ENCODE measurements around the gene ASCC1. TPM values are rescaled to one million over a fixed set of nuclear protein-coding genes. Genes with fewer than 3 reads are reported as not detected.

Gene ASCC1
- total and polyA plus RNA-seq, 2 of the 13 experiments (the other 11 are each of a cell fraction or from before 2014, with no cell fraction given) = 21.6 to 30.1 TPM

- TF ChIP-seq ZNF687 (CRISPR knock-in tag; IDR thresholded peaks at IDR 0.05) (peak; percentile 93), TARDBP (CRISPR knock-in tag; IDR thresholded peaks at IDR 0.05) (peak; percentile 87), YEATS2 (CRISPR knock-in tag; IDR thresholded peaks at IDR 0.05; ENCODE audit: borderline replicate concordance) (no peak), JUNB (CRISPR knock-in tag; IDR thresholded peaks at IDR 0.05; ENCODE audit: borderline replicate concordance) (no peak; the same call in 1 of the 2 replicates), U2AF1 (optimal IDR thresholded peaks at IDR 0.05; ENCODE audit: low read depth, low read length) (peak; percentile 55), ZNF883 (CRISPR knock-in tag; IDR thresholded peaks at IDR 0.05; ENCODE audit: not compliant biosample characterization) (peak; percentile 85), SNAPC2 (CRISPR knock-in tag; IDR thresholded peaks at IDR 0.05) (peak; percentile 87; the same call in 1 of the 2 replicates), PRMT3 (CRISPR knock-in tag; IDR thresholded peaks at IDR 0.05; ENCODE audit: borderline replicate concordance, low read depth) (peak; percentile 39; the same call in 1 of the 2 replicates), ZFP90 (CRISPR knock-in tag; IDR thresholded peaks at IDR 0.05; ENCODE audit: borderline replicate concordance) (peak; percentile 47; the same call in 1 of the 2 replicates), ZBTB40 (IDR thresholded peaks at IDR 0.05) (no peak), ZBTB40 (CRISPR knock-in tag; IDR thresholded peaks at IDR 0.05) (no peak), AHR (CRISPR knock-in tag; IDR thresholded peaks at IDR 0.05) (no peak)
These were observed 45.1 kb upstream of the ASCC1 start (continued) for GRCh38 chr10:72260976-72261783.

All from HepG2 (cell line).